HFFc6 (cell line): ENCODE measurements around the gene BTG2. TPM values are rescaled to one million over a fixed set of nuclear protein-coding genes. Genes with fewer than 3 reads are reported as not detected.
A peak's percentile ranks its signal among the peaks of the same experiment; 100 is the strongest.

Experiments used
- DNase-seq: peaks from one replicate; pipeline ENCODE4 v3.0.0-alpha.2; 2018
- H3K27ac Mint-ChIP-seq: 2 replicates; pipeline ENCODE4 v1.8.0; 2020; ENCODE audit warnings: mild to moderate bottlenecking, mixed read lengths
- H3K27me3 Mint-ChIP-seq: 2 replicates; pipeline ENCODE4 v1.8.0; 2021; ENCODE audit warnings: mild to moderate bottlenecking, moderate library complexity, mixed read lengths; ENCODE audit not compliant: insufficient read depth
- H3K36me3 Mint-ChIP-seq: 2 replicates; pipeline ENCODE4 v1.8.0; 2021; ENCODE audit warnings: low read depth, mixed read lengths
- H3K4me1 Mint-ChIP-seq: 2 replicates; pipeline ENCODE4 v1.8.0; 2020; ENCODE audit warnings: low read depth, mixed read lengths
- H3K4me3 Mint-ChIP-seq: 2 replicates; pipeline ENCODE4 v1.8.0; 2020; ENCODE audit warnings: mild to moderate bottlenecking, moderate library complexity, mixed read lengths
- H3K9me3 Mint-ChIP-seq: 2 replicates; pipeline ENCODE4 v1.8.0; 2020; ENCODE audit warnings: mild to moderate bottlenecking, mixed read lengths
- total RNA-seq, 6 experiments: library from RNA; stranded (reverse); fragmentation: NEBNext Ultra II Directional; extraction: Animal tissue kit (Norgen Biotek cat#: 25700); gene quantifications; 2 replicates in 1 of 6; 3 replicates in 5 of 6; pipeline ENCODE4 v1.2.3, GENCODE V29; 2021
- TF ChIP-seq, protein P1 (sequence below): fragments of 200-600 bp; sonication (generic); IDR thresholded peaks from 2 replicates; pipeline ENCODE4 v1.5.0; 2021; ENCODE audit warnings: antibody characterized with exemption, mild to moderate bottlenecking

The BTG2 gene
- total RNA-seq, 6 experiments from 2014 or later, result 12.7 to 18.5 (median 13.7) TPM

GRCh38 chr1:203300441-203301330 is 4.6 kb upstream of the BTG2 start:
- peaks cover 47% of the 10 kb centered on the region for H3K27me3 Mint-ChIP-seq
- TF ChIP-seq, protein P1, sequence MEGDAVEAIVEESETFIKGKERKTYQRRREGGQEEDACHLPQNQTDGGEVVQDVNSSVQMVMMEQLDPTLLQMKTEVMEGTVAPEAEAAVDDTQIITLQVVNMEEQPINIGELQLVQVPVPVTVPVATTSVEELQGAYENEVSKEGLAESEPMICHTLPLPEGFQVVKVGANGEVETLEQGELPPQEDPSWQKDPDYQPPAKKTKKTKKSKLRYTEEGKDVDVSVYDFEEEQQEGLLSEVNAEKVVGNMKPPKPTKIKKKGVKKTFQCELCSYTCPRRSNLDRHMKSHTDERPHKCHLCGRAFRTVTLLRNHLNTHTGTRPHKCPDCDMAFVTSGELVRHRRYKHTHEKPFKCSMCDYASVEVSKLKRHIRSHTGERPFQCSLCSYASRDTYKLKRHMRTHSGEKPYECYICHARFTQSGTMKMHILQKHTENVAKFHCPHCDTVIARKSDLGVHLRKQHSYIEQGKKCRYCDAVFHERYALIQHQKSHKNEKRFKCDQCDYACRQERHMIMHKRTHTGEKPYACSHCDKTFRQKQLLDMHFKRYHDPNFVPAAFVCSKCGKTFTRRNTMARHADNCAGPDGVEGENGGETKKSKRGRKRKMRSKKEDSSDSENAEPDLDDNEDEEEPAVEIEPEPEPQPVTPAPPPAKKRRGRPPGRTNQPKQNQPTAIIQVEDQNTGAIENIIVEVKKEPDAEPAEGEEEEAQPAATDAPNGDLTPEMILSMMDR, result no peak
- no peaks in the 10 kb centered on the region for H3K9me3 Mint-ChIP-seq
- no peaks in the 10 kb centered on the region for H3K36me3 Mint-ChIP-seq
- no peak overlapping the region for H3K27ac Mint-ChIP-seq
- DNase-seq, result no peak
- no peak overlapping the region for H3K4me3 Mint-ChIP-seq
- peaks cover 24% of the 10 kb centered on the region for H3K4me1 Mint-ChIP-seq

DNA sequence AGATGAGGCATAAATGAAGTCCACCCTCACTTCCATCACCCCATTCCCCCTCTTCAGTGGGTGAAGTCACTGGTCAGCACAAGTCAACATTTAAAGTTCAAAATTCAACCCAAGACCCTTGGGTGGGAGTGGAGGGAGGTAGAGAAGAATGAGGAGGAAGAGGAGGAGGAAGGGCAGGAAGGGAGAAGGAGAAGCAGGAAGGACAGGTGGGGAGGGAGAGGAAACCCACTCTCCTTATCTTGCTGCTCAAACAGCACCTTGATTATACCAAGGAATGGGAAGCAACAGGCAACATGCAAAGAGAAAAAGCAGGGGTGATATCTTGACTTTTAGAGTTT is 4.0 kb upstream of the BTG2 start:
- peaks cover 24% of the 10 kb centered on the region for H3K4me1 Mint-ChIP-seq
- no peaks in the 10 kb centered on the region for H3K9me3 Mint-ChIP-seq
- no peak overlapping the region for H3K4me3 Mint-ChIP-seq
- peaks cover 42% of the 10 kb centered on the region for H3K27me3 Mint-ChIP-seq
- no peak for DNase-seq
- no peaks in the 10 kb centered on the region for H3K36me3 Mint-ChIP-seq
- TF ChIP-seq, protein P1, result no peak
- no peak overlapping the region for H3K27ac Mint-ChIP-seq

GRCh38 chr1:203302456-203302855 is 2.9 kb upstream of the BTG2 start:
- Mint-ChIP-seq H3K36me3 (no peaks in the 10 kb centered on the region; the same call in 1 of the 2 replicates), H3K4me1 (peaks cover 36% of the 10 kb centered on the region), H3K9me3 (no peaks in the 10 kb centered on the region), H3K4me3 (no peak overlapping the region), H3K27ac (no peak overlapping the region), H3K27me3 (peaks cover 34% of the 10 kb centered on the region)
- no peak for DNase-seq
- TF ChIP-seq, protein P1, result no peak

DNA sequence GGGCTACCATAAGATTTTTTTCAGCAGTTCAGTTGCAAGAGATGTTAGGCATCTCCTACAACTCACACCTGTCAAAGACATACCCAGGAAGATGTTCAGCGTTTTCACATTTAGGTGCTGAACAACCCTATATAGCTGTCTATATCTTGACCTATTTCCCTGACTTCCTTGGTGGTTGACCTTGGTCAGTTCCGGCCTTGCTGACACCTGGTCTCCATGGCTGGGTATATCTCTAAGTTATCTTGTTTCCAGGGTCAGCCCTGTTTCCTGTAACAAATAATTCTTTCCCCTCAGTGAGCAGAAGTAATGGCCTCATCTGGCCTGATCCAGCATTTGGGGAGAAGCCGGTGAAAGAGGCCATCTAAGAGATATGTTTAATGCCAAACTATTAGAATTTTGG is 2.4 kb upstream of the BTG2 start:
- Mint-ChIP-seq H3K4me1 (peaks cover 40% of the 10 kb centered on the region), H3K27me3 (peaks cover 31% of the 10 kb centered on the region), H3K4me3 (no peak overlapping the region), H3K36me3 (peaks cover 4% of the 10 kb centered on the region; the same call in 1 of the 2 replicates), H3K9me3 (no peaks in the 10 kb centered on the region), H3K27ac (no peak overlapping the region)
- TF ChIP-seq, protein P1, result no peak
- no peak for DNase-seq

DNA sequence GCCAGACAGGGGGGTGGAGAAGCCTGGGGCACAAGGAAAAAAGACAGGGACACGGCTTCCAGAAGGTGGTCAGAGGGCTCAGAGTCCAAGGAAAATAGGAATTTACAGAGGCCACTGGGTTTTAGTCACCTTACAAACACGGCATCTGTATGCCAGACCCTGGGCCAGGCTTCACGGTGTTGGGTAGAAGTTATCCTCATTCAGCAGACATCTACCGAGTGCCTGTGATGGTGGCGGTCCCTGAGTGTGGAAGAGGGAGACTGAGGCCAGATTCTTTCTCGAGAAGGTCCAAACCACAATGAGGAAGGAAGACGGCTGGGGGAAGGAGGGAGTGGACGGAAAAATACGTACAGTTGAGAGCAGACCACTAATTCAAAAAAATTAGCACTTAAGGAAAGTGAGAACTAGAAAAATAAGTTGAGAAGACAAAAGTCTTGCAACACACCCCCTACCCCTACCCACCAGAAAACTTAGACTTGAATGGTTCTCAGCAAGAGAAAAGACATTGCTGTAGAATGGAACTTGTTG is 864 bp upstream of the BTG2 start:
- no peak for DNase-seq
- TF ChIP-seq, protein P1, result no peak
- no peaks in the 10 kb centered on the region for H3K9me3 Mint-ChIP-seq
- peaks cover 18% of the 10 kb centered on the region for H3K27me3 Mint-ChIP-seq
- H3K4me1 Mint-ChIP-seq, result peaks cover 55% of the 10 kb centered on the region
- H3K36me3 Mint-ChIP-seq, result peaks cover 17% of the 10 kb centered on the region
- peak overlapping the region; percentile 60 for H3K4me3 Mint-ChIP-seq
- peak overlapping the region; percentile 41; the same call in 1 of the 2 replicates for H3K27ac Mint-ChIP-seq
